Testis (tissue), 3 donors: Measurements from ENCODE around the gene SELENOP. TPM values are rescaled to one million over a fixed set of nuclear protein-coding genes. Genes with fewer than 3 reads are reported as not detected.

Source experiments
- DNase-seq: peaks from one replicate; pipeline ENCODE4 v3.0.0-alpha.2; 2019
- H3K27ac ChIP-seq, 2 donors: fragments of 200-600 bp; sonication (generic); one replicate each; pipeline ENCODE4 v1.5.1; 2019
- H3K27me3 ChIP-seq: fragments of 200-600 bp; sonication (generic); one replicate; pipeline ENCODE4 v1.5.1; 2019
- H3K36me3 ChIP-seq: fragments of 200-600 bp; sonication (generic); one replicate; pipeline ENCODE4 v1.5.1; 2017; ENCODE audit warnings: low read depth; ENCODE audit errors: missing control alignments
- H3K4me1 ChIP-seq: fragments of 200-600 bp; sonication (generic); one replicate; pipeline ENCODE4 v1.5.1; 2019
- H3K4me3 ChIP-seq, 2 donors: fragments of 200-600 bp; sonication (generic); one replicate each; pipeline ENCODE4 v1.5.1; 2017 to 2019
- H3K9me3 ChIP-seq: fragments of 200-600 bp; sonication (generic); one replicate; pipeline ENCODE4 v1.5.1; 2017
- CTCF ChIP-seq, 3 experiments: fragments of 450-650 bp in 2 of 3; fragments of 200-600 bp in 1 of 3; sonication (generic) in 1 of 3; IDR thresholded peaks; one replicate each; pipeline ENCODE4 v1.5.1; 2016 to 2019; ENCODE audit warnings: antibody characterized with exemption in 3 of 3, mild to moderate bottlenecking in 2 of 3, moderate library complexity in 1 of 3
- POLR2A ChIP-seq: fragments of 450-650 bp; IDR thresholded peaks from one replicate; pipeline ENCODE4 v1.6.1; 2017; ENCODE audit warnings: antibody characterized with exemption, mild to moderate bottlenecking, moderate library complexity
- WGBS, 2 donors: methylation state at CpG; one replicate each; pipeline ENCODE4 v1.1.5; 2018; 5-methylcytosine and 5-hydroxymethylcytosine counted together
- intact Hi-C: fragments of 100-400 bp; cut with DNase I; formaldehyde crosslinking; loops from one replicate; pipeline ENCODE4 v1.15.1; 2023; ENCODE audit warnings: low total_unique reads
- polyA plus RNA-seq: library from polyadenylated mRNA; stranded (reverse); fragments of 350-450 nt; fragmentation: Illumina TruSeq; extraction: RNeasy Lipid Tissue Mini Kit (QIAGEN cat#74804); gene quantifications from one replicate; pipeline ENCODE4 v1.2.3, GENCODE V29; 2014; ENCODE audit warnings: low read depth, low replicate concordance; ENCODE audit not compliant: insufficient read depth
- total RNA-seq, 2 donors: library from RNA; depleted of rRNA; stranded (reverse); fragments of >200 nt; gene quantifications; one replicate each; pipeline ENCODE4 v1.2.3, GENCODE V29; 2016

The SELENOP gene
- total and polyA plus RNA-seq, 3 donors from 2014 or later, result 52.1 to 156 (median 125) TPM

DNA sequence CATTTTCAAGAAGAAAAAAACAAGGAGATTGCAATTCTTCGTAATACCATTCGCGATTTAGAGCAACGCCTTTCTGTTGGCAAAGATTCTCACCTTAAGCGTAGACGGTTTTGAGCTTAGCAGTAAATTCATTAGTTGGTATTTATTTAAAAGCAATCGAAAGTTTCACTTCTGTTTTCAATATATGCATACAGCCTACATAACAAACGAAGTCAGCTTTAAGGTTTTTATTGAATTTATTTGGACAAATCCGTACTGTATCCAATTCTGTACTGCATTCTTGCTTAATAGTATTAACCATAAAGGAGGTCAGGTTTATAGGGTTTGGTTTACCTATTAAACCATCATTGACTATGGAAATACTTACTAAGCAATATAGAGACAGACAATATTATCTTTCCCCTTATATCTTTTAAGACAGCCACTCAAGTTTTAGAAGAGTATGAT lies 12.0 kb downstream of the SELENOP start:
- intact Hi-C loops, result no loop called here
- Histone ChIP-seq H3K27ac (no peak overlapping the region), H3K4me3 (no peak overlapping the region), H3K27me3 (no peaks in the 10 kb centered on the region), H3K9me3 (no peaks in the 10 kb centered on the region), H3K36me3 (no peaks in the 10 kb centered on the region), H3K4me1 (no peaks in the 10 kb centered on the region)
- 95 to 96% methylated on average over 9 of the region's 9 CpGs for WGBS, 2 donors
- DNase-seq, result no peak
- TF ChIP-seq CTCF (IDR thresholded peaks at IDR 0.05) (no peak), POLR2A (no peak)

DNA sequence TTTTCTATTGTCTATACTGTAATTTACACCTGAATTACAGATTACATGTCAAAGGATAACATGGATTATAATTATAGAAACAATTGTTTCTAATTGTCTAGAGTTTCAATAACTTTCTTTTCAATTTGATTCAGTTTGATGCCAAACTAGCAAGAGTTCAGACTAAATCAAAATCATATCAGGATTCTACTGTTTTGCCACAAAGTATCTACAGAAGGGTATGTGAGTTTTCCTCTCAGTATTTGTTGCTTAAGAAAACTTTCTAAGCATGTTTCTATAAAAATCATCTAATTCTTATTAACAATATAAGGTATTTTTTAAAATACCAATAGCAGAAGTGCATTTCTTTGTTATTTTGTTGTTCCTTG lies 12.5 kb downstream of the SELENOP start:
- H3K4me3 ChIP-seq, result no peak overlapping the region
- H3K4me1 ChIP-seq, result no peaks in the 10 kb centered on the region
- H3K36me3 ChIP-seq, result no peaks in the 10 kb centered on the region
- no peaks in the 10 kb centered on the region for H3K9me3 ChIP-seq
- DNase-seq, result no peak
- H3K27me3 ChIP-seq, result no peaks in the 10 kb centered on the region
- intact Hi-C loops, result no loop called here
- TF ChIP-seq CTCF (IDR thresholded peaks at IDR 0.05), result no peak
- TF ChIP-seq POLR2A, result no peak
- no peak overlapping the region for H3K27ac ChIP-seq

DNA sequence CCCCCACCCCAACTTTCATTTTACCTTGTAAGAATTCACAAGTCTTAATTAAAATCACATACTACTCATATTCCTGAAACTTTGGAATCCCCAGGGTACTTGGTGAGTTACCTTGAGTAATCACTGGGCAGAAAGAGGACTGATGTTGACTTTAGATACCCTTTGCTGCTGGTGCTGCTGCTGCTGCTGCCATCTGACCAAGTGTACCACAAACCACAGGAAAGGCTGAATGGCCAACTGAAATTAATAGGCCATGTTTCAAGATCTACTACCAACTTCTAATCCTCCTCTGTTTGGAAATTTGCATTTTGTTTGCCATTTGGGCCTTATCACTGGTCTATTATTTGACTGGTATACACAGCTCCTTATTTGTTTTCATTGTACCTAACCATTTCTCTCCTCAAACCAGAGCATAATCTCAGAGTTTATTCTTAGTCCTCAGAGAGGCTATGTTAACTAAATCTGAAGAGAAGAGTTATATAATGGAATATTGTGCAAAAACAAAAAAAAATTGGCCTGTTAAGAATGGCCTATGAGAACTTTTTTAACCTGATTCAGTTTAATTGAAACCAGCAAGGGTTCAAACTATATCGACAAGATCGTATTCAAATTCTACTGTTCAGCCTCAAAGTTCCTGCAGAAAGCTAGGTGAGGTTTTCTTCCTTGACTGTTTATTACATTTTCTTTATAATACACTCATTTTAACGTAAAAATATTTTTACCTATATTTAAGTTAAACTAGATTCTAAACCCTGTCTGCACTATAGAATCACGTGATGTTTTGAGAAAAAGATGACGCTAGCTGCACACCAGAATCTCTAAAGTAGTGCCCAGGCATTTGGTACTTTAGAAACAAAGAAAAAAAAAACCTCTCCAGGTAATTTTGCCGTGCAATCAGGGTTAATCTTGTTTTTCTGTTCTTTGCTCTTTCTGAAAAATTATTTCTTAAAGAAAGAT lies 13.1 kb downstream of the SELENOP start:
- intact Hi-C loops, result no loop called here
- no peaks in the 10 kb centered on the region for H3K27me3 ChIP-seq
- H3K27ac ChIP-seq, result no peak overlapping the region
- H3K4me1 ChIP-seq, result no peaks in the 10 kb centered on the region
- no peak overlapping the region for H3K4me3 ChIP-seq
- no peak for DNase-seq
- H3K36me3 ChIP-seq, result no peaks in the 10 kb centered on the region
- H3K9me3 ChIP-seq, result no peaks in the 10 kb centered on the region
- TF ChIP-seq POLR2A (no peak), CTCF (IDR thresholded peaks at IDR 0.05) (no peak)
- WGBS, 2 donors, result 90 to 94% methylated on average over 6 of the region's 6 CpGs

GRCh38 chr5:42791151-42791550 lies 20.5 kb downstream of the SELENOP start:
- H3K27me3 ChIP-seq, result no peaks in the 10 kb centered on the region
- no peaks in the 10 kb centered on the region for H3K9me3 ChIP-seq
- H3K4me3 ChIP-seq, result no peak overlapping the region
- DNase-seq, result no peak
- H3K27ac ChIP-seq, result no peak overlapping the region
- H3K4me1 ChIP-seq, result no peaks in the 10 kb centered on the region
- intact Hi-C loops, result no loop called here
- H3K36me3 ChIP-seq, result no peaks in the 10 kb centered on the region
- TF ChIP-seq CTCF (IDR thresholded peaks at IDR 0.05) (no peak), POLR2A (no peak)

DNA sequence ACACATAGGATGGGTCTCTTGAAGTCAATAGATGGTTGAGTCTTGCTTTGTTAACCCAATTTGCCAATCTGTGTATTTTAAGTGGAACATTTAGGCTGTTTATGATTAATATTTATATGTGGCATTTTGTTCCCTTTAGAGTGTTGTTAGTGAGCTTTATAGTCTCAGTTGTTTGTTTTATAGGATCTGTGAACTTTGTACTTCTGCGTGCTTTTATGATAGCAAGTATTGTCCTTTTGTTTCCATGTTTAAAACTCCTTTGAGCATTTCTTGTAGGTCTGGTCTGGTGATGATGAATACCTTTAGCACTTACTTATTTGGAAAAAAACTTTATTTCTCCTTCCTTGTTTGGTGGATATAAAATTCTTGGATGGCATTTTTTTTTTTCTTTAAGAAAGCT lies 23.8 kb downstream of the SELENOP start:
- no peaks in the 10 kb centered on the region for H3K36me3 ChIP-seq
- no peak overlapping the region for H3K27ac ChIP-seq
- no peaks in the 10 kb centered on the region for H3K4me1 ChIP-seq
- H3K4me3 ChIP-seq, result no peak overlapping the region
- H3K27me3 ChIP-seq, result no peaks in the 10 kb centered on the region
- 100% methylated on average over 1 of the region's 1 CpG for WGBS, 2 donors
- no peak for DNase-seq
- intact Hi-C loops, result no loop called here
- H3K9me3 ChIP-seq, result no peaks in the 10 kb centered on the region
- TF ChIP-seq CTCF (IDR thresholded peaks at IDR 0.05) (no peak), POLR2A (no peak)
